ENCODE measurements around the gene PVALEF. TPM values are rescaled to one million over a fixed set of nuclear protein-coding genes. Genes with fewer than 3 reads are reported as not detected.

The PVALEF gene
- total RNA-seq, 3 donors from 2014 or later: not detected

GRCh38 chr17:81134064-81134781 lies 31.1 kb upstream of the PVALEF start:
- H3K4me3 ChIP-seq: no peak overlapping the region
- TF ChIP-seq, protein P1, sequence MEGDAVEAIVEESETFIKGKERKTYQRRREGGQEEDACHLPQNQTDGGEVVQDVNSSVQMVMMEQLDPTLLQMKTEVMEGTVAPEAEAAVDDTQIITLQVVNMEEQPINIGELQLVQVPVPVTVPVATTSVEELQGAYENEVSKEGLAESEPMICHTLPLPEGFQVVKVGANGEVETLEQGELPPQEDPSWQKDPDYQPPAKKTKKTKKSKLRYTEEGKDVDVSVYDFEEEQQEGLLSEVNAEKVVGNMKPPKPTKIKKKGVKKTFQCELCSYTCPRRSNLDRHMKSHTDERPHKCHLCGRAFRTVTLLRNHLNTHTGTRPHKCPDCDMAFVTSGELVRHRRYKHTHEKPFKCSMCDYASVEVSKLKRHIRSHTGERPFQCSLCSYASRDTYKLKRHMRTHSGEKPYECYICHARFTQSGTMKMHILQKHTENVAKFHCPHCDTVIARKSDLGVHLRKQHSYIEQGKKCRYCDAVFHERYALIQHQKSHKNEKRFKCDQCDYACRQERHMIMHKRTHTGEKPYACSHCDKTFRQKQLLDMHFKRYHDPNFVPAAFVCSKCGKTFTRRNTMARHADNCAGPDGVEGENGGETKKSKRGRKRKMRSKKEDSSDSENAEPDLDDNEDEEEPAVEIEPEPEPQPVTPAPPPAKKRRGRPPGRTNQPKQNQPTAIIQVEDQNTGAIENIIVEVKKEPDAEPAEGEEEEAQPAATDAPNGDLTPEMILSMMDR (IDR thresholded peaks at IDR 0.05): no peak
- H3K4me1 ChIP-seq (ENCODE audit: low read depth): peaks cover 7% of the 10 kb centered on the region
- intact Hi-C loops (cut with DNase I, micrococcal nuclease): no loop called here
- no peaks in the 10 kb centered on the region for H3K36me3 ChIP-seq (ENCODE audit: low read depth)
- no peak for ATAC-seq
- H3K9me3 ChIP-seq: no peaks in the 10 kb centered on the region
- DNase-seq: no peak

- Histone ChIP-seq H3K9me3 (no peaks in the 10 kb centered on the region), H3K4me3 (no peak overlapping the region), H3K36me3 (ENCODE audit: low read depth) (no peaks in the 10 kb centered on the region), H3K4me1 (ENCODE audit: low read depth) (peaks cover 7% of the 10 kb centered on the region)
- ATAC-seq: peak; percentile 16
- TF ChIP-seq, protein P1 (IDR thresholded peaks at IDR 0.05): no peak
- peak in 1 of 3 donors; percentile 25 for DNase-seq
- intact Hi-C loops (cut with DNase I, micrococcal nuclease): no loop called here
Measured at GRCh38 chr17:81135505-81136278, 29.6 kb upstream of the PVALEF start.

- Histone ChIP-seq H3K4me1 (ENCODE audit: low read depth) (peaks cover 7% of the 10 kb centered on the region), H3K36me3 (ENCODE audit: low read depth) (no peaks in the 10 kb centered on the region), H3K4me3 (no peak overlapping the region), H3K9me3 (no peaks in the 10 kb centered on the region)
- no peak for ATAC-seq
- DNase-seq: no peak
- intact Hi-C loops (cut with DNase I, micrococcal nuclease): no loop called here
- TF ChIP-seq, protein P1 (IDR thresholded peaks at IDR 0.05): no peak
Measured at GRCh38 chr17:81136366-81136765, 28.9 kb upstream of the PVALEF start.

DNA sequence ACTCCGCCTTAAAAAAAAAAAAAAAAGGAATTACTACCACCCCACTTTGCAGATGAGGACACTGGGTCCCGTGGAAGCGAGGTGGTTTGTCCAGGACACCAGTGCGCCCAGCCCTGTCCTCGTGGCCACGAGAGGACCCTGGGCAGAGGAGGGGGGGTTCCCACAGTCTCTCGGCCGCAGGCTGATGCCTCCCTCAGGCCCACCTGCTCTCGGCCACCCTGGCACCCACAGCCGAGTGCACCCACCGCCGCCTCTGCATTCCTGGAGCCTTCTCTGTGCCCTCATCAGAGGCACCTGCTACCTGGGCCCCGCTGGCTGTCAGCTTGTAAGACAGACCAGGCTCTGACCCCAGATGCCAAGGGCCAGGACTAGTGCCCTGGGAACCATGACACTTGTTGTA lies 28.1 kb upstream of the PVALEF start:
- TF ChIP-seq, protein P1 (IDR thresholded peaks at IDR 0.05): no peak
- Histone ChIP-seq H3K9me3 (no peaks in the 10 kb centered on the region), H3K4me1 (ENCODE audit: low read depth) (peaks cover 2% of the 10 kb centered on the region), H3K4me3 (no peak overlapping the region), H3K36me3 (ENCODE audit: low read depth) (no peaks in the 10 kb centered on the region)
- ATAC-seq (no peak), DNase-seq (no peak)
- intact Hi-C loops (cut with DNase I, micrococcal nuclease): no loop called here

DNA sequence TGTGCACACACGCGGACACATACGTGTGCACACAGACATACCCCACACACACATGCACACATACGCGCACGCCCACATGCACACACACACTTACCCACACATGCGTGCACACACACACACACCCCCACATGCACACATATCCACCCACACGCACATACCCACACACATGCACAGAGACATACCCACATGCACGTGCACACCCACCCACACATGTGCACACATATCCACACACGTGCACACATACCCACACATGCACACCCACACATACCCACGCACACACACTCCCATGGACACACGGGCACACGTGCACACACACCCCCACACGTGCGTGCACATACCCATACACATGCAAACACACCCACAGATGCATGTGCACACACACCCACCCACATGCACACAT lies 27.2 kb upstream of the PVALEF start:
- intact Hi-C loops (cut with DNase I, micrococcal nuclease): no loop called here
- ATAC-seq: no peak
- no peaks in the 10 kb centered on the region for H3K9me3 ChIP-seq
- no peak overlapping the region for H3K4me3 ChIP-seq
- H3K4me1 ChIP-seq (ENCODE audit: low read depth): no peaks in the 10 kb centered on the region
- TF ChIP-seq, protein P1 (IDR thresholded peaks at IDR 0.05): no peak
- no peaks in the 10 kb centered on the region for H3K36me3 ChIP-seq (ENCODE audit: low read depth)
- no peak for DNase-seq
